ENCODE data around the gene CD82.
A peak's percentile ranks its signal among the peaks of the same experiment; 100 is the strongest.

Gene CD82

GRCh38 chr11:44617671-44618461, 52.4 kb downstream of the CD82 start:
- no peak for DNase-seq (ENCODE audit: low read depth)

GRCh38 chr11:44618561-44619425, 53.3 kb downstream of the CD82 start:
- no peak for DNase-seq (ENCODE audit: low read depth)

GRCh38 chr11:44620328-44620725, 54.9 kb downstream of the CD82 start:
- DNase-seq (ENCODE audit: low read depth) = no peak

- peak; percentile 13 for DNase-seq (ENCODE audit: low read depth)
These were observed 55.7 kb downstream of the CD82 start for GRCh38 chr11:44621140-44621681.

- DNase-seq (ENCODE audit: low read depth) = no peak
These were observed 56.3 kb downstream of the CD82 start for GRCh38 chr11:44621784-44622183.

- no peak for DNase-seq (ENCODE audit: low read depth)
These were observed 56.8 kb downstream of the CD82 start for GRCh38 chr11:44622190-44622650.

- DNase-seq (ENCODE audit: low read depth) = no peak
These were observed 57.3 kb downstream of the CD82 start for GRCh38 chr11:44622721-44623258.

GRCh38 chr11:44623341-44623730, 57.9 kb downstream of the CD82 start:
- DNase-seq (ENCODE audit: low read depth) = no peak

GRCh38 chr11:44623731-44624491, 58.4 kb downstream of the CD82 start:
- DNase-seq (ENCODE audit: low read depth) = no peak

GRCh38 chr11:44624761-44625221, 59.3 kb downstream of the CD82 start:
- no peak for DNase-seq (ENCODE audit: low read depth)

- no peak for DNase-seq (ENCODE audit: low read depth)
These were observed 60.5 kb downstream of the CD82 start for GRCh38 chr11:44625759-44626523.

- DNase-seq (ENCODE audit: low read depth) = no peak
These were observed 61.2 kb downstream of the CD82 start for GRCh38 chr11:44626645-44627044.

- DNase-seq (ENCODE audit: low read depth) = no peak
These were observed 61.8 kb downstream of the CD82 start for GRCh38 chr11:44627165-44627789.

- peak; percentile 17 for DNase-seq (ENCODE audit: low read depth)
These were observed 62.7 kb downstream of the CD82 start for GRCh38 chr11:44627911-44628729.

- no peak for DNase-seq (ENCODE audit: low read depth)
These were observed 63.6 kb downstream of the CD82 start for GRCh38 chr11:44628730-44629700.

- DNase-seq (ENCODE audit: low read depth) = no peak
These were observed 64.4 kb downstream of the CD82 start for GRCh38 chr11:44629732-44630345.

- DNase-seq (ENCODE audit: low read depth) = no peak
These were observed 65.2 kb downstream of the CD82 start for GRCh38 chr11:44630511-44631210.
